GM19351 (cell line): ENCODE measurements around the gene TMPRSS4.

ENCODE experiments used
- ATAC-seq: cut with Tn5 transposase; IDR thresholded peaks from one replicate; pipeline ENCODE4 v1.9.1; 2021; ENCODE audit warnings: mild to moderate bottlenecking, moderate library complexity; ENCODE audit not compliant: unreplicated experiment

The TMPRSS4 gene

DNA sequence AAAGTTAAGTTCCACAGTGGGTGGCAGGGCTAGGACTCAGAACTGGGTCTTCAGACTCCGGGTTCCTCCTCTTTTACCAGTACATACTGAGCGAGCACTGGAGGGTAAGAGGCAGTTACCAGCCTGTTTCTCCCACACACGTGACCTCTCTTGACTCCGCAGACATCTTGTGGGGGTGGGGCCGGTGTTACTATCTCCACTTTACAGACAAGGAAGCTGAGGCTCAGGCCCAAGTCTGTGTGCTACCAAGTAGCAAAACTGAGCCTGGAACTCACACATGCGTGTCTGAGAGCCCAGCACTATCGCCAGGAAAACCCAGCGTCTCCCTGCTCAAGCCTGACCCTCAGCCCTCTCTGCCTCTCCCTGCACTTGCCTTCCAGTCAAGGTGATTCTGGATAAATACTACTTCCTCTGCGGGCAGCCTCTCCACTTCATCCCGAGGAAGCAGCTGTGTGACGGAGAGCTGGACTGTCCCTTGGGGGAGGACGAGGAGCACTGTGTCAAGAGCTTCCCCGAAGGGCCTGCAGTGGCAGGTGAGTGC is 25.9 kb downstream of the TMPRSS4 start:
- no peak for ATAC-seq

DNA sequence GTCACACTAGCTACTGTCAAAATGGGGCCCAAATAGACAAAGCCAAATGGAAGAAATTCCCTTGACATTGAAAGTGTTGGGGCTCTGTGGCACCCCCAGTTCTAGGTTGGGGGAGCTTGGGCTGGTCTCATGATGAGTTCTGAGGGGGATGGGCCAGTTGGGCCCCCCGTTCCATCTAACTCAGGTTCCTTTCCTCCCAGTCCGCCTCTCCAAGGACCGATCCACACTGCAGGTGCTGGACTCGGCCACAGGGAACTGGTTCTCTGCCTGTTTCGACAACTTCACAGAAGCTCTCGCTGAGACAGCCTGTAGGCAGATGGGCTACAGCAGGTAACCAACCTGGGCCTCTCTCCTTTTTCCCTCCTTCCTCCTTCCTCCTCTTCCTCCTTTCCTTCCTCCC is 27.6 kb downstream of the TMPRSS4 start:
- no peak for ATAC-seq

DNA sequence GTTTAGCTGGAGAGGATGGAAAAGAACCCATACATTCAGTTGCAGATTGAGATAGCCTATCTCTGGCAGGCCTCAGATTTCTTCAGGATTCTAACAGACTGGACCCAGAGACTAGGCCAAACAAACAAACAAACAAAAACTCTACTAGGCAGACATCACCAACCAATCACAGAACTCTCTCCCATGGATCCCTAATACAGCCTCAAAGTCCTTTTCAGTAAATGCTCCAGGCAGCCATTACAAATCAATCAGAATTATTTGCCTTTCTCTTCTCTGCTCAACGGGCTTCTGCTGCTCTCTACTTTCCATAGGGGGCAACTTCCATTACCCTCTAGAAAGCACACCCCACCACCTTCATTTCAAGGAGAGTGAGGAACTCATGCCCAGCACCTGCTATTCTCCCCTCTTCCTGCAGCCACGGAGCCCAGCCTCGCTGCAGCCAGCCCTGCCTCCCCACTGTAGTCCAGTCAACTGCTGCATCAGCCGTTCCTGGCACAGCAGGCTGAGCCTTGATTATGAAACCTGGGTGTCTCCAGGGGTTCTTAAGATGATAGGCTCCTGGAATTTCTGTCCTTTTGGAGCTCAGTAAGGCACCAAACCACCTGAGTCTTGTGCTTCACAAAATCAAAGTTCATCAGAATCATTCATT is 28.9 kb downstream of the TMPRSS4 start:
- no peak for ATAC-seq

DNA sequence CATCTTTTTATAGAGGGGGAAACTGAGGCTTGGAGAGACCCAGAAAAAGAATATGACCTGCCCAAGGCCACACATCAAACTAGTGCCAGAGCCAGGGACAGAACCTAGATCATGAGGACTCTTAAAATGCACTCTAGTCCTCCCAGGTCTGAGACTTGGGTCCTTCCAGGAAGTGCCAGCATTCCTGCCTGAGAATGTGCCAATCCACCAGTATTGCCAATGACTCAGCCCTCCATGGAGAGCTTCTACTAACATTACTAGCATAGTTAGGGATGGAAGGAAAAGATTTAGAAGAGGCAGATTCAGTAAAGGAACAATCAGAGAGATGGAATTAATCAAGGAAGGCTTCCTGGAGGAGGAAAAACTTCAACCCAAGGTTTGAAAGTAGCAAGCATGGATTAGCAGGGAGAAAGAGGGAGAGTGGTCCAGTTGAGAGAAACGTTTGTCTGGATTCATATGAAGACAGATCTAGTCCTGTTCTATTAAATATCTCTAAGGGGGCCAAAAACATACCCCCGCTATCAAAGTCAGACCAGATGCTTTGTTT is 30.0 kb downstream of the TMPRSS4 start:
- no peak for ATAC-seq

DNA sequence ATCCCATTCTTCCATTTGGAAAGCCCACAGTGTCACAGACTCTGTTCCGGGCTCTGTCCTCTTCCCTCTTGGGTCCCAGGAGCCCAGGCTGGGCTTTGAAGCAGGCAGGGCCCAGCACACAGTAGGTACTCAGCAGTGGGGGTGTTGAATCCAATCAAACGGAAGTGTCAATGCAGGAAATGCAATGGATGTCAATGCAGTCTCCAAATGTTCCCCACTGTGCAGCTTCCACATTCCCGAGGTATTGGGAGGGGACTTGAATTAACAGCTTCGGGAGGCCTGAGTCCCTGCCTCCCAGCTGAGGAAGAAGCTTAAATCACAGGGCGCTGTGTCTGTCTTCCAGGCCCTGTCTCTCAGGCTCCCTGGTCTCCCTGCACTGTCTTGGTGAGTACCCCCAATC is 31.6 kb downstream of the TMPRSS4 start:
- no peak for ATAC-seq

DNA sequence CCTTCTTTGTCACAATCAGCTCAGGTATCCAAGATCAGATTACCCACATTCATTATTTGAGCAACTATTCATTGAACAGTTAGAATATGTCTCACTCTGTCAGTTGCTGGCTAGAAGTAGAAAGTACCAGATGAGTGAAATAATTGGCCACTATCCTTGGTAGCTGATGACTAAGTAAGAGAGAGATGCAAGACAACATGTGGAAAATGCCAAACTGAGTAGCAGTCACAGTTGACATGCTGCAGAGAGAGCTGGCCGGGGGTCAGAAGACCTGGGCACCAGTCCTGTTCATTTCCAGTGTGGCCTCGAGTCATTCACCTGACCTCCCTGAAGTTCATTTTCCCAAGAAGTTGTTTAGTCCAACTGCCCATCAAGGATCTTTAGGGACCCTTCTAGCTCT is 32.4 kb downstream of the TMPRSS4 start:
- no peak for ATAC-seq

DNA sequence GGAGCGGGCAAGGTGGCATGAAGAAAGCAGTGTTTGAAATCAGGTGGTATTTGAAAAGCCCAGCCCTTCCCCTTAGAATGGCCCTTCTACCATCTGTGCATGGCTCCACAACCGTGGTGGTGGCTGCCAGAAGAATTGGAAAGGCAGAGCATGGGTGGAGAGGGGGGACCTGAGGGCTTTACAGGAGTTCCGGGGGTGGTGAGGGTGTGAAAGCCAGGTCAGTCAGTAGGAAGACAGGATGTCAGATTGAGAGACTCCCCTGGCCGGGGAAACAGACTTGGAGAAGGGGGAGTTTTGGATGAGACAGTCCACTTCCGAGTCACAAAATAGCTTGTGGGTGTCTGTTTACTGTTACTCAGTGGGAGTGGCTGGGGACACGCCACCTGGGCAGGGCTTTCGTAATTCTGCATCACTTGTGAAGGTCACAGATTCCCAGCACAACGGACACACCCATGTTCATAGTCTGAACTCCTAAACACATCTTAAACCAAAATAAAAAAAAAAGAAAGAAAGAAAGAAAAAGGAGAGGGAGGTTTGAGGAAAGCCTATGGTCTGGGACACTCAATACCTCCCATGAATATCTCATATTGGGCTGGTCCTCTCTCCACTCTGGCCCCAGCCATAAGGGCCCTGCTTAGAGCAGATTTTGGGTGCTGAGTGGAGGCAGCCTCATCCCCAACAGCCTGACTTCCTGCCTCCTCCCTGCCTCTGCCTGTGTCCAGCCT is 34.3 kb downstream of the TMPRSS4 start:
- ATAC-seq = no peak

DNA sequence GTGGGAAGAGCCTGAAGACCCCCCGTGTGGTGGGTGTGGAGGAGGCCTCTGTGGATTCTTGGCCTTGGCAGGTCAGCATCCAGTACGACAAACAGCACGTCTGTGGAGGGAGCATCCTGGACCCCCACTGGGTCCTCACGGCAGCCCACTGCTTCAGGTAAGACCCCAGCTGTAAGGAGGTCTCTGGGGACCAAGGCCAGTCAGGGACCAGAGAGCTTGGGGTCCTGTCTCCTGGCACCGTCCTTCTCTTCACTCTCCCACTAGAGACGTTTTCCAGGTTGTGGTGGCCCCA is 34.8 kb downstream of the TMPRSS4 start:
- ATAC-seq = no peak

DNA sequence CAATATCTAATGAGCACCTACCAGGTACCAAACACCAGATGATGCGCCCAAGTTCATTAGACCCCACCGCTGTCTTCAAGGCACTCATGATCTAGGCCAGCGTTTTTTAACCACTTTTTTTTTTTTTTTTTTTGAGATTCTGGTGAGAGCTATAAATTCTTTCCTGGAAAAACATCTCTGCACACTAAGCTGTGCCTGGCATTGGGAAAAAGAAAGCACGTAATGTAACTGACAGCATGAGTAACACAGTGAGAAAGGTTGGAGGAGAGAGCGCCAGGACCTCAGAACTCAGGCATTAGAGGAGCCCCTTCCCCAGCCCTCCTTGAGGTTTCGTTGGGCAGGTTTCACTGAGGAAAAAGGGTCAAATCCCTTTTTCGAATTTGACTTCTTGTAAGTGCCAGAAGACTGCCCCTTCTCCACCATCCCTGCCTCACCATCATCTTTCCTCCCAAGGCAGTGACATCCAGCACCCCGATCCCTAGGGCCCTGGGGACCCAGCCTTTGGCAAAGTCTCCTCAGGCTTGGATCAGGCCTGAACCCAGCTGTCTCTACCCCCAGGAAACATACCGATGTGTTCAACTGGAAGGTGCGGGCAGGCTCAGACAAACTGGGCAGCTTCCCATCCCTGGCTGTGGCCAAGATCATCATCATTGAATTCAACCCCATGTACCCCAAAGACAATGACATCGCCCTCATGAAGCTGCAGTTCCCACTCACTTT is 36.0 kb downstream of the TMPRSS4 start:
- ATAC-seq = no peak

DNA sequence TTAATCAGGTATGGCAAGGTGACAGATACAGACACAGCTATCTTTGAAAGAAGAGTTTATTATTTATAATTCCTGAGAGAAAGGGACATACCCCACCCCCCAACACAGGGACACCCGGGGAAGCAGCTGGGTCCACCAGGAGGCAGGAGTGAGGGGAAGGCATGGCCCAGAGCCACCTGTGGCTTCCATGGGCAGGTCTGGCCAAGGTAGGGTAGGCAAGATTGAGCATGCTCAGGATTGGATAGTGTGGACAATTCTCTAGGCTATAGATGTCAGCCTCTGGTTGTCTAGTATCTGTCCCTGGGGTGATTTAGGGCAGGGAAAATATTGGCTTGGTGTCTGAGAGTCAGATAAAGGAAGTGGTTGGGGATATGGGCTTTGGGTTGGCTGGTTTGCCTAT is 37.4 kb downstream of the TMPRSS4 start:
- ATAC-seq = no peak

DNA sequence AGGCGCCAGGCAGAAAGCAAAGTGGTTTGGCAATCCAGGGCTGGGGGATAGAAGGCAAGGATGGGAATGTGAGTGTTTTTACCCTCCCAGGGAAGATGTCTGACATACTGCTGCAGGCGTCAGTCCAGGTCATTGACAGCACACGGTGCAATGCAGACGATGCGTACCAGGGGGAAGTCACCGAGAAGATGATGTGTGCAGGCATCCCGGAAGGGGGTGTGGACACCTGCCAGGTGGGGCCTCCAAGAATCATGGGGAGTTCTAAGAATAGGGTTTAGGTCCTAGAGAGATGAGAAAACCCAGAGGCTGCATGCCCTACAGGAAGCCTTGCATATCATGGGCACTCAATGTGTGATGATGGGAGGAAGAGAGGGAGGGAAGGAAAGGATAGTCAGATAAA is 38.2 kb downstream of the TMPRSS4 start:
- no peak for ATAC-seq

DNA sequence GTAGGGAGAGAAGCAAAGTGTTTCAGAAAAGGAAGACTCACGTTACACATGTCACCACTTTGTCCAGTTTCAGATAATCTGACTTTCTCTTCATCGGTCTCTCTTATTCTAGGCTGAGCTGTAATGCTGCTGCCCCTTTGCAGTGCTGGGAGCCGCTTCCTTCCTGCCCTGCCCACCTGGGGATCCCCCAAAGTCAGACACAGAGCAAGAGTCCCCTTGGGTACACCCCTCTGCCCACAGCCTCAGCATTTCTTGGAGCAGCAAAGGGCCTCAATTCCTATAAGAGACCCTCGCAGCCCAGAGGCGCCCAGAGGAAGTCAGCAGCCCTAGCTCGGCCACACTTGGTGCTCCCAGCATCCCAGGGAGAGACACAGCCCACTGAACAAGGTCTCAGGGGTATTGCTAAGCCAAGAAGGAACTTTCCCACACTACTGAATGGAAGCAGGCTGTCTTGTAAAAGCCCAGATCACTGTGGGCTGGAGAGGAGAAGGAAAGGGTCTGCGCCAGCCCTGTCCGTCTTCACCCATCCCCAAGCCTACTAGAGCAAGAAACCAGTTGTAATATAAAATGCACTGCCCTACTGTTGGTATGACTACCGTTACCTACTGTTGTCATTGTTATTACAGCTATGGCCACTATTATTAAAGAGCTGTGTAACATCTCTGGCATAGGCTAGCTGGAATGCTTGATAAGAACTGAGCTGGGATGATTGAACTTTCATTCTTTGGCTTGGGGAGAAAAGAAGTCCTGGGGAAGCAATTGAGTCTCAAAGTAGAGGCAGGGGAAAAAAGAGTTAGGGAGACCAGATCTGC is 41.1 kb downstream of the TMPRSS4 start:
- ATAC-seq = no peak

DNA sequence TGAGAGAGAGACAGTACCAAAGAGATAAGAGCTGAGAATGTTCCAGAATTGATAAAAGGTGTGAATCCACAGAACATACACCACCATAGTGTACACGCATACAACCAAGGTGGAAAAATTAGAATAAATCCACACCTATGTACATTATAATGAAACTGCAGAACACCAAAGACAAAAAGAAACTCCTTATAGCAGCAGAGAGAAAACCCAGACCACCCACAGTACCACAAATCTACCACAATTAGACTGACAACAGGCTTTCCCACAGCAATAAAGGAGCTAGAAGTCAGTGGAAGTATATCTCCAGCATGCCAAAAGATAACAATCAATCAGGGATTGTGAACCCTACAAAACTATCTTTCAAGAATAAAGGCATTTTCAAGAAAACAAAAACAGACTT is 43.9 kb downstream of the TMPRSS4 start:
- ATAC-seq = no peak

DNA sequence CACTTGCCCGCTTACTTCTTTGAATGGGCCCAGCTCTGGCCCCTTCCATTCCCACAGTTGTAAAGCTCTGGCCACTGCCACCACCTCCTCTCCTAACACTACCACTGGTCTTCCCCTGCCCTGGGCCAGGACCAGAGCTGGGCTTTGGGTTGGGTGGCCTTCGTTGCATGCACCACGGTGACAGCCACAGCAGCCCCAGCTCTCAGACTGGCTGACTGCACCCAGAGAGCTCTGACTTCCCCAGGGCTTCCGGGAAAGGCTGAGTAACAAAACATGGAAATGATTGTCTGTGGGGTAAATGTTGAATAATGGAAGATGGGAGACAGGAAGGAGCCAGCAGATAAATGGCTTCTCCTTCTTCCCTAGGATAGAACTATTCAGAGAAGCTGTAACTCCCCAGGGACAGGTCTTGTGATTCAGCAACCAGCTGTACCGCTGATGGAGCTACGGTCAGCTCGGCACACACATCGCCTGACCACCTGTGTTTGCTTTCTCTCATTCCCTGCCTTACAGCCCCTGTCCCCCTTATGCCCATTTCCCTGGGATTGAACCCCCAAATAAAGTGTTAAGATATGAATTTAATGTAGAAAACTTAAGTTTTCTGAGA is 48.2 kb downstream of the TMPRSS4 start:
- ATAC-seq = no peak

DNA sequence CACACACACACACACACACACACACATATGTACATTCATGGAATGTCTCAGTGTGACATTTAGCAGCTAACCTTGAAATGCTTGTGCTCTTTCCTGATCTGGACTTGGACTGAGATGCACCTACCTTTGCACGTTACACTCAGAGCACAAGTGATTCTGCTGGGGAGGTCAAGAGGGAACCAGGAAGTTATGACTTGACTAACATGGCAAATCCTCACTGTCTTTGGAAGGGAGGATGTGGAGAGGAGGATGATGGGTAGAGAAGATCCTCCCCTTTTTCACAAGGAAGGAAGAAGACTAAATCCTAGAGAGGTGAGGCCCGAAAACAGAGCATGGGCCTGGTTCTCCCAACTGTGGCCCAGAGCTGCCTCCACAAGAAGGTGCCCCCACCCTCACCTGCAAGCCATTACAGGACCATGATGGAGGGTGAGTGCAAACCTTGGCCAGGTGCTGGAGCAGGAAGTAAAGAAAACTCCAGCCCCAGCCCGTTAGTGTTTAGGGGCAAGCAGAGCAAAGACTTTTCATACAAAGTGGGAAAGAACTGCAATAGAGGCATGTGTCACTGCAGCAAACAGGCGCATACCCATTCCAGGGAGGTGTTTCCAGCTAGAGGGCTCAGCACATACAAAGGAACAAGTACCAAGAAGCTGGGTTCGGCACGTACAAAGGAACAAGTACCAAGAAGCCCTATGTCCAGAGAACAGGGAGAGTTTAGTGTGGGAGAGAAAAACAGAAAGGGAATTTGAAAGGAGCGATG is 49.4 kb downstream of the TMPRSS4 start:
- no peak for ATAC-seq

DNA sequence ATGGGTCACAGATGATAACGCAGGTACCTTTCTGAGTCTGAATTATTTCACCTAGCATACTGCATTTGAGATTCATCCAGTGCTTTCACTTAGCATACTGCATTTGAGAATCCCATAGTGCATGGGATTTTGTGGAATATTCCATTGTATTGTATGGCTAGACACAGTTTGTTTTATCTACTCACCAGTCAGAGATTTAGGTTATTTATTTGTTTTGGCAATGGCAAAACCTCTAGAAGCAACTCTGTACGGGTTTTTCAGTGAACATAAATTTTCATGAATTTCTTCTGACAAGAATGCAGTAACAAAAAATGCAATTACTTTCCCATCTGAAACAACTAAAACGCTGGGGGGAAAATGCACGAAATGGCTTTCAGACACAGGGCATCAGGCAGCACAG is 51.4 kb downstream of the TMPRSS4 start:
- no peak for ATAC-seq

DNA sequence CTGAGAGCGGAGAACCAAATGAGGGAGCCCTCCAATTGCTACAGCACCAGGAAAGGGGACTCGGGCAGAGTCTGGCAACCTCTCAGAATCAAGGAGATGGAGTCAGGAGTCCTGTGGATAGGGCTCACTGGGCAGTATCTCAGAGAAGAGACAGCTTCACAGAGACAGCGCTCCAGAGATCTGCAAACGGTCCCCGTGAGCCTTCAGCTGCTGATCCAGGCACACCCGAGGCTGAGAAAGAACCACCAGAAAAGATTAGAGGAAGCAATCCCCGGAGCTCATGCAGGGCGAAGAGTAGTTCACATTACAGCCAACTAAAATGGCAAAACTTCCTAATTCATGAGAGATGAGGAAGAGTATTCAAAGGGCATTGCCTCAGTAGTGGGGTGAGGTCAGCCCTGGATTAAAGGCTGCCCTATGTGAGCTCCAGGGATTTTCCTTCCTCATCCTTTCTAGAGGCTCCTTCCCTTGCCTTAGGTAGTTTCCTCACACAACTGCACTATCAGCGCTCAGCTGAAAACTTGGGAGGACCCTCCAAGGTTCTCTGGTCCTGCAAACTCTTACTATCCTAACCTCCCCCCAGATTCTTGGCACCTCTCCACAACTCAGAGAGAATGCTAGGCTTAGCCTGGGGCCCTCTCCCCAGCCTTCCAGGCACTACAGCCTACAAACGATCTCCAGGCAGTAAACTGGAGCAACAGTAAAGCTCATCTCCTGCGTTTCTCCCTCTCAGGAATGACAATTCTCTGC is 52.0 kb downstream of the TMPRSS4 start:
- ATAC-seq = no peak

DNA sequence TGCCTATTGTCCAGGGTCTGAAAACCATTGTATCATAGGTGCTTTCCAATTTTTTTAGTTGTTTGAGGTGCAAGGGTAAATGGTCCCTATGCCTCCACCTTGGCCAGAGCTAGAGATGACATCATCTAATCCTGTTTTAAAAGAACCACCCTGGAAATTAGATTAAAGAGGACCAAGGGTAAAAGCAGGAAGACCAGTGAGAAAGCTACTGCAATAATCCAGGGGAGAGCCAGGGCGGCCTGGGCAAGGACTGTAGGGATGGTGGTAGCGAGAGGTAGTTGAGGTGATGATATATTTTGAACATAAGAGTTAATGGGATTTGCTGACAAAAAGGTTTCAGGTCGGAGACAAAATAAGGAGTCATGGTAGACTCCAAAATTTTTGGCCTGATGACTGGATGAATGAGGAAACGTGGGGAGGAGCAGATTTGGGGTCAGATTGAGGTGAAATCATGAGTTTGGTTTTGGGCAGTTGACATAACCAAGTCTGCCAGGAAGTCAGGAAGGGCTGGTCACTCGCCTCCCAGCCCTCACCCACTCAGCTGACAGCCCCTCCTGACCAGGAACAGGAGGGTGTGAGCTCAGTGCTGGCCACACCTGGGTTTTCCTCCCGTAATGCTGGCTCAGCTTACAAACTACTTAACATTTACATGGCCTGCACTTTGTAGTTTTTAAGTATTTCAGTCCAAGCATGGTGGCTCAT is 52.7 kb downstream of the TMPRSS4 start:
- ATAC-seq = no peak
